Keratinocyte (primary cell): Measurements from ENCODE around the gene CDKN3. TPM values are rescaled to one million over a fixed set of nuclear protein-coding genes. Genes with fewer than 3 reads are reported as not detected.

Experiments
- DNase-seq: peaks from one replicate; pipeline ENCODE4 v3.0.0-alpha.2; 2011; ENCODE audit warnings: low read depth, missing footprints, low spot score
- FAIRE-seq: peaks from 2 replicates; lab custom pipeline; 2011; peaks lifted over from hg19 to GRCh38; lab: Jason Lieb, UNC
- H2AFZ ChIP-seq: 2 replicates; pipeline ENCODE4 v1.6.0; 2012; ENCODE audit warnings: low read length, control low read depth, inconsistent platforms; ENCODE audit not compliant: control insufficient read depth
- H3K27ac ChIP-seq: 2 replicates; pipeline ENCODE4 v1.5.1; 2011; ENCODE audit warnings: low read length; ENCODE audit not compliant: control insufficient read depth, insufficient read depth
- H3K27me3 ChIP-seq: 3 replicates; pipeline ENCODE4 v1.6.0; 2011; ENCODE audit warnings: low read length; ENCODE audit not compliant: control insufficient read depth, insufficient read depth; ENCODE audit errors: extremely low read depth
- H3K36me3 ChIP-seq, 2 experiments: 2 replicates in 1 of 2; 3 replicates in 1 of 2; pipeline ENCODE4 v1.5.1; 2011; ENCODE audit warnings: low read length in 2 of 2, mild to moderate bottlenecking in 1 of 2; ENCODE audit not compliant: control insufficient read depth in 2 of 2, insufficient read depth in 2 of 2; ENCODE audit errors: extremely low read depth in 1 of 2
- H3K4me1 ChIP-seq: 3 replicates; pipeline ENCODE4 v1.5.1; 2011; ENCODE audit warnings: low read length; ENCODE audit not compliant: control insufficient read depth, insufficient read depth; ENCODE audit errors: extremely low read depth
- H3K4me2 ChIP-seq: 3 replicates; pipeline ENCODE4 v1.6.0; 2011; ENCODE audit warnings: low read depth, low read length; ENCODE audit not compliant: control insufficient read depth, insufficient read depth; ENCODE audit errors: extremely low read depth
- H3K4me3 ChIP-seq, 3 experiments: fragments of 200-600 bp in 1 of 3; sonication (generic) in 1 of 3; 2 replicates in 2 of 3; 3 replicates in 1 of 3; pipeline ENCODE4 v1.5.1; 2011 to 2016; ENCODE audit warnings: low read length in 3 of 3, mild to moderate bottlenecking in 3 of 3, control low read depth in 2 of 3, inconsistent platforms in 1 of 3, low read depth in 1 of 3, mixed read lengths in 1 of 3, mixed run types in 1 of 3, moderate library complexity in 1 of 3; ENCODE audit not compliant: control insufficient read depth in 2 of 3, insufficient read depth in 2 of 3; ENCODE audit errors: extremely low read depth in 1 of 3
- H3K79me2 ChIP-seq: 2 replicates; pipeline ENCODE4 v1.6.0; 2012; ENCODE audit warnings: low read length; ENCODE audit not compliant: control insufficient read depth, insufficient read depth
- H3K9ac ChIP-seq: 3 replicates; pipeline ENCODE4 v1.6.0; 2011; ENCODE audit warnings: low read length; ENCODE audit not compliant: control insufficient read depth, insufficient read depth; ENCODE audit errors: extremely low read depth
- H3K9me1 ChIP-seq: 3 replicates; pipeline ENCODE4 v1.6.0; 2011; ENCODE audit warnings: low read length; ENCODE audit not compliant: control insufficient read depth, insufficient read depth; ENCODE audit errors: extremely low read depth
- H3K9me3 ChIP-seq: 2 replicates; pipeline ENCODE4 v1.5.1; 2012; ENCODE audit warnings: low read depth, low read length; ENCODE audit not compliant: control insufficient read depth
- H4K20me1 ChIP-seq: 3 replicates; pipeline ENCODE4 v1.6.0; 2011; ENCODE audit warnings: low read length; ENCODE audit not compliant: control insufficient read depth, insufficient read depth; ENCODE audit errors: extremely low read depth
- EZH2 ChIP-seq: IDR thresholded peaks from one replicate; pipeline ENCODE4 v1.6.1; 2012; ENCODE audit warnings: inconsistent platforms, mild to moderate bottlenecking, low read length, moderate library complexity
- dilution Hi-C: fragments of 300-500 bp; cut with MboI; formaldehyde crosslinking; loops from one replicate; pipeline ENCODE4 v1.7.0; 2020; ENCODE audit warnings: low sequenced_read_pairs; ENCODE audit not compliant: extremely low pct_ligation_motif_present
- polyA plus RNA-seq, 5 experiments: library from polyadenylated mRNA; depleted of rRNA in 3 of 5; stranded (reverse) in 3 of 5; stranded (forward) in 1 of 5; unstranded in 1 of 5; fragments of >200 nt; gene quantifications; 1 replicate in 1 of 5; 2 replicates in 3 of 5; 3 replicates in 1 of 5; pipeline versions ENCODE4 v1.2.1 to v1.2.3, GENCODE V29; 2011 to 2012; ENCODE audit warnings: missing spikeins in 2 of 5, low read depth in 1 of 5, low replicate concordance in 1 of 5
- TF ChIP-seq, protein P1 (sequence below), 3 experiments: IDR thresholded peaks in 1 of 3; conservative IDR thresholded peaks in 1 of 3; optimal IDR thresholded peaks in 1 of 3; 2 replicates in 2 of 3; 3 replicates in 1 of 3; pipeline versions ENCODE3 to v1.5.1; 2011; ENCODE audit warnings: low read length in 3 of 3, mild to moderate bottlenecking in 3 of 3, moderate library complexity in 2 of 3, control low read depth in 1 of 3, inconsistent platforms in 1 of 3; ENCODE audit not compliant: insufficient read depth in 2 of 3; ENCODE audit errors: extremely low read depth in 1 of 3

Gene CDKN3
- polyA plus RNA-seq, 1 donor (not counting 4 experiments of a cell fraction or from before 2014, with no cell fraction given): 51.6 TPM

DNA sequence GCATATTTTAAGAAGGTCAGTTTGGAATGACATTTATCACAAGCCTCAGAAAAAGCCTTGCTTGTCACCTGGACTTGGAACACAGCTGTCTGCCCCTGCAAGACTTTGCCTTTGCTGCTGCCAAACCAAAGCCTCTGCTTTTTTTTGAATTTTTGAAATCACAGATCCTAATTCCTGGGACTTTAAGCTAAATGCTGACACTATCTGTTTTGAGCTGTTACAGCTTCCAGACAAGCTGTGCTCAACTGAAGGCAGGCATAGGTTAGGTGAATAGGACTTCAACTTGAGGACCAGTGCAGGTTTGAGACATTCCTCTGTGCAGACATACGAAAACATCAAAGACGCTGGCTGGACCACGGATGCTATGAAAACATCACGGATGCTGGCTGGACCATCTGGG, 11.3 kb upstream of the CDKN3 start:
- H4K20me1 ChIP-seq: no peaks in the 10 kb centered on the region

DNA sequence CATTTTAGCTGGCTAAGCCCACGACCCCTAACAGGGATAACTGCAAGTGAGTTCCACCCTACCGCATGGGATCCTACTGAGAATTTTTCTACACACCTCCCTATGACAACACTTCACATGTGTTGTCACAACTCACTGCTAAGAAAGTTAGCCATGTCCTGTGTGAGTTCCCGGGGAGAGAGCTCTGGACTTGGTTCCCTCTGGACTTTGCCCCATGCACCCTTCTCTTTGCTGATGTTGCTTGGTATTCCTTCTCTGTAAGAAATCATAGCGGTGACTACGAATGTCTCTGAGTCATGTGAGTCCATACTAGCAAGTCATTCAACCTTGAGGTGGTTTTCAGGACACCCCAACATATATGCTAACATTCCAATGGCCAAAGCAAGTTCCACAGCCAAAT, 9.5 kb upstream of the CDKN3 start:
- H3K79me2 ChIP-seq: no peaks in the 10 kb centered on the region
- TF ChIP-seq, protein P1, sequence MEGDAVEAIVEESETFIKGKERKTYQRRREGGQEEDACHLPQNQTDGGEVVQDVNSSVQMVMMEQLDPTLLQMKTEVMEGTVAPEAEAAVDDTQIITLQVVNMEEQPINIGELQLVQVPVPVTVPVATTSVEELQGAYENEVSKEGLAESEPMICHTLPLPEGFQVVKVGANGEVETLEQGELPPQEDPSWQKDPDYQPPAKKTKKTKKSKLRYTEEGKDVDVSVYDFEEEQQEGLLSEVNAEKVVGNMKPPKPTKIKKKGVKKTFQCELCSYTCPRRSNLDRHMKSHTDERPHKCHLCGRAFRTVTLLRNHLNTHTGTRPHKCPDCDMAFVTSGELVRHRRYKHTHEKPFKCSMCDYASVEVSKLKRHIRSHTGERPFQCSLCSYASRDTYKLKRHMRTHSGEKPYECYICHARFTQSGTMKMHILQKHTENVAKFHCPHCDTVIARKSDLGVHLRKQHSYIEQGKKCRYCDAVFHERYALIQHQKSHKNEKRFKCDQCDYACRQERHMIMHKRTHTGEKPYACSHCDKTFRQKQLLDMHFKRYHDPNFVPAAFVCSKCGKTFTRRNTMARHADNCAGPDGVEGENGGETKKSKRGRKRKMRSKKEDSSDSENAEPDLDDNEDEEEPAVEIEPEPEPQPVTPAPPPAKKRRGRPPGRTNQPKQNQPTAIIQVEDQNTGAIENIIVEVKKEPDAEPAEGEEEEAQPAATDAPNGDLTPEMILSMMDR (optimal IDR thresholded peaks at IDR 0.05 in 1 of 3, IDR thresholded peaks at IDR 0.05 in 1 of 3, conservative IDR thresholded peaks at IDR 0.05 in 1 of 3; ENCODE audit: extremely low read depth in 1 of 3, insufficient read depth in 2 of 3, low read length in 3 of 3): no peak
- no peak for TF ChIP-seq EZH2
- H3K9me3 ChIP-seq: no peaks in the 10 kb centered on the region
- no peak for FAIRE-seq
- H3K9ac ChIP-seq: no peak overlapping the region
- no peaks in the 10 kb centered on the region for H4K20me1 ChIP-seq
- dilution Hi-C loops: no loop called here
- DNase-seq: no peak
- H3K4me3 ChIP-seq: no peak overlapping the region
- H3K27me3 ChIP-seq: peaks cover 16% of the 10 kb centered on the region
- no peak overlapping the region for H3K4me2 ChIP-seq
- H3K36me3 ChIP-seq: no peaks in the 10 kb centered on the region
- H2AFZ ChIP-seq: no peak overlapping the region
- no peak overlapping the region for H3K27ac ChIP-seq
- no peaks in the 10 kb centered on the region for H3K4me1 ChIP-seq
- H3K9me1 ChIP-seq: no peaks in the 10 kb centered on the region

More for the DNA sequence above, 11.3 kb upstream of the CDKN3 start:
- TF ChIP-seq, protein P1 (optimal IDR thresholded peaks at IDR 0.05 in 1 of 3, IDR thresholded peaks at IDR 0.05 in 1 of 3, conservative IDR thresholded peaks at IDR 0.05 in 1 of 3; ENCODE audit: extremely low read depth in 1 of 3, insufficient read depth in 2 of 3, low read length in 3 of 3): no peak
- no peak for TF ChIP-seq EZH2
- H3K9ac ChIP-seq: no peak overlapping the region
- no peak overlapping the region for H3K4me3 ChIP-seq
- no peaks in the 10 kb centered on the region for H3K79me2 ChIP-seq
- no peaks in the 10 kb centered on the region for H3K4me1 ChIP-seq
- H3K9me1 ChIP-seq: no peaks in the 10 kb centered on the region
- H3K4me2 ChIP-seq: no peak overlapping the region
- no peak for DNase-seq
- dilution Hi-C loops: no loop called here
- H3K27me3 ChIP-seq: peaks cover 16% of the 10 kb centered on the region
- no peaks in the 10 kb centered on the region for H3K9me3 ChIP-seq
- no peak overlapping the region for H2AFZ ChIP-seq
- H3K36me3 ChIP-seq: no peaks in the 10 kb centered on the region
- no peak overlapping the region for H3K27ac ChIP-seq
- FAIRE-seq: no peak
